RWPE1 (cell line): Measurements from ENCODE around the gene AUNIP.

ENCODE experiments used
- CTCF ChIA-PET: fragments of 350-600 bp; sonication (Branson Sonifier 250); formaldehyde crosslinking; extraction: SDS; loops from one replicate; lab custom pipeline; 2021; lab: Yijun Ruan, JAX
- POLR2A ChIA-PET: fragments of 400-600 bp; formaldehyde crosslinking; extraction: SDS; loops from one replicate; lab custom pipeline; 2020; ENCODE audit warnings: antibody characterized with exemption; ENCODE audit not compliant: low non-redundant PET; lab: Yijun Ruan, JAX
- DNase-seq: peaks from one replicate; pipeline ENCODE4 v3.0.0; 2012; ENCODE audit warnings: low spot score
- H3K27ac ChIP-seq: fragments of 450-650 bp; 2 replicates; pipeline ENCODE4 v1.5.1; 2017
- TF ChIP-seq, protein P1 (sequence below): fragments of 450-650 bp; conservative IDR thresholded peaks from 2 replicates; pipeline ENCODE4 v1.5.1; 2017; ENCODE audit warnings: low read depth, mild to moderate bottlenecking

Gene AUNIP, protein sequence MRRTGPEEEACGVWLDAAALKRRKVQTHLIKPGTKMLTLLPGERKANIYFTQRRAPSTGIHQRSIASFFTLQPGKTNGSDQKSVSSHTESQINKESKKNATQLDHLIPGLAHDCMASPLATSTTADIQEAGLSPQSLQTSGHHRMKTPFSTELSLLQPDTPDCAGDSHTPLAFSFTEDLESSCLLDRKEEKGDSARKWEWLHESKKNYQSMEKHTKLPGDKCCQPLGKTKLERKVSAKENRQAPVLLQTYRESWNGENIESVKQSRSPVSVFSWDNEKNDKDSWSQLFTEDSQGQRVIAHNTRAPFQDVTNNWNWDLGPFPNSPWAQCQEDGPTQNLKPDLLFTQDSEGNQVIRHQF

DNA sequence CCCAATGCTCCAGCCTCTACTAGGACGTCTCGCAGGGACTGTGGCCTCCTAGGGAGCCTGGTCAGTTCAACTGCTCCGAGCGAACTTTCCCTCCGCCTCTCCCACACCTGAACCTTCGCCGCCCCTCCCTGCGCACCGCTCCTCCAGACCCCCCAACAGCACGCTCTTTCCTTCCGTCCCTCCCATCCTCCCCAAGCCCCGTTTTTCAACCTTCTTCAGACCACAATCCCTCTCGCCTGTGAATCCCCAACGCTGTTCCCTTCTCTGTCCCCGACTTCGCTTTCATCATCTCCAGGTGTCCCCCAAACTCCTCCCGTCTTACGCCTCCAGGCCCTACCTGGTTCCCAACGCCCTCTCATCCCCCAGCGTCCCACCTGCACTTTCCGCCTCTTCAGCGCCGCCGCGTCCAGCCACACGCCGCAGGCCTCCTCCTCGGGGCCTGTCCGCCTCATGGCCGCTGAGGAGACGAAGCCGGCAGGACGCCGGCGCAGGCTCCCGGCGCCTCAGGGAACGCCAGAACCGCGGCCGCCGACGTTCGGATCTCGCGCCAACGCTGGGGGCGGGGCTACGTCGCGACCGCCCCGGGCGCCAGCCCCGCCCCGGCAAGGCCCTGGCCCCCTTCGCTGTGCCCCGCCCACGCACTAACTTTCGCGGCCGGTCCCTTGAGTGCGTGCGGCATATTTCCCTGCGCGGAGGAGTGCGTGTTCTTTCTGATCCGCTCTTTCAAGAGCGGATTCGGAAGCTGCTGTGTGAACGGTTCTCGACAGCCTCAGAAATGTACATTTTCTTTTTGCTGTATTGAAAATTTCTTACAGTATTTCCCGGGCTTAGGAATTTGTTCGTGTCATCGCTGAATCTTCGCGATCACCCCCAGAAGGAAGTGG is at the start of gene AUNIP:
TSS of gene AUNIP (minus strand) at position 552 of the 884 bp plus-strand sequence. CDS start at position 452, 100 bp downstream.
- peak; percentile 91 for DNase-seq
- CTCF ChIA-PET = no interaction called here
- H3K27ac ChIP-seq = peak within 1 kb of the TSS; percentile 82
- POLR2A ChIA-PET = interaction anchor here (0.7 kb wide), 1 partner anchor 15 kb away, joined by 3 read pairs; no protein-coding TSS in a partner anchor
- TF ChIP-seq, protein P1, sequence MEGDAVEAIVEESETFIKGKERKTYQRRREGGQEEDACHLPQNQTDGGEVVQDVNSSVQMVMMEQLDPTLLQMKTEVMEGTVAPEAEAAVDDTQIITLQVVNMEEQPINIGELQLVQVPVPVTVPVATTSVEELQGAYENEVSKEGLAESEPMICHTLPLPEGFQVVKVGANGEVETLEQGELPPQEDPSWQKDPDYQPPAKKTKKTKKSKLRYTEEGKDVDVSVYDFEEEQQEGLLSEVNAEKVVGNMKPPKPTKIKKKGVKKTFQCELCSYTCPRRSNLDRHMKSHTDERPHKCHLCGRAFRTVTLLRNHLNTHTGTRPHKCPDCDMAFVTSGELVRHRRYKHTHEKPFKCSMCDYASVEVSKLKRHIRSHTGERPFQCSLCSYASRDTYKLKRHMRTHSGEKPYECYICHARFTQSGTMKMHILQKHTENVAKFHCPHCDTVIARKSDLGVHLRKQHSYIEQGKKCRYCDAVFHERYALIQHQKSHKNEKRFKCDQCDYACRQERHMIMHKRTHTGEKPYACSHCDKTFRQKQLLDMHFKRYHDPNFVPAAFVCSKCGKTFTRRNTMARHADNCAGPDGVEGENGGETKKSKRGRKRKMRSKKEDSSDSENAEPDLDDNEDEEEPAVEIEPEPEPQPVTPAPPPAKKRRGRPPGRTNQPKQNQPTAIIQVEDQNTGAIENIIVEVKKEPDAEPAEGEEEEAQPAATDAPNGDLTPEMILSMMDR = no peak

GRCh38 chr1:25909040-25909439 is 49.8 kb upstream of the AUNIP start:
- POLR2A ChIA-PET = no interaction called here
- H3K27ac ChIP-seq = no peak overlapping the region
- CTCF ChIA-PET = interaction anchor here (0.6 to 0.7 kb wide), 2 partner anchors 336 to 1282 kb away, joined by 3 to 5 read pairs; no protein-coding TSS in a partner anchor
- DNase-seq = no peak
- TF ChIP-seq, protein P1 = no peak

DNA sequence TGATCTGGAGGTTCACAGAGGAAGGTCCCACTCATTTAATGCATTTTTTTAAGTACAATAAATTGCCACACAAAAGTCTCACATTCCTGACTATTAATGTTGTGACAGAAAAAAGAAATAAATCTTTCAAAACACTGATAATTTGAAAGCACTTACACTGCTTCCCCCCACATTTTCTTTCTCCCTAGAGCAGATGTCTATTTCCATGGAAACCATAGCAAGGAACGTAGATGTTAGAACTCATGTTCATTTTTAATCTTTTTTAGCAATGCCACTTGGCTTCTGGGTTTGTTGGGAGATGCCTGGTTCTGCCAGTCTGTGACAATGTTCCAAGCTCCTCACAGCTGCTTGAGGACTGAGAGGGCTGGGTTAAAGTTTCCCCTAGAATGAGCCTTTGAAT is 48.9 kb upstream of the AUNIP start:
- no peak for DNase-seq
- no peak overlapping the region for H3K27ac ChIP-seq
- ChIA-PET POLR2A (no interaction called here), CTCF (no interaction called here)
- TF ChIP-seq, protein P1 = no peak

DNA sequence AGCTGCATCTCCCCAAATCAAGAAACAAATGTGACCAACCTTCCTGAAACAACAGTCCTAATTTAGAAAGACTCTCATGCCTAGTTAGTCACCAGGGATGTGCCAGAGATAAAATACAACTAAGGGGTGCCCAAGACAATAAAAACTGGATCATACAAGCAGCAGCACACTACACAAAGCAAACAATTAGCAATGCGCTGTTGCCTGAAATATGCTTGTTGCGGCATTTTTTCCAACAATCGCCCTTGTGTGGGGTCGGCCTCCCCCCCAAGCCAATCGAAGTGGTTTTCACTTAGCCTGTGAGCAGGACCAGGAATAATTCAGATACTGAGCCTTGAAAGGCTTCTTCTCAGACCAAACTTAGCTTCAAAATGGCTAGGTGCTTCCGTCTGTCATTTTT is 48.3 kb upstream of the AUNIP start:
- CTCF ChIA-PET = interaction anchor here (0.5 kb wide), 1 partner anchor 952 kb away, joined by 3 read pairs; no protein-coding TSS in a partner anchor
- TF ChIP-seq, protein P1 = no peak
- POLR2A ChIA-PET = interaction anchor here (0.6 kb wide), 1 partner anchor 16 kb away, joined by 3 read pairs; no protein-coding TSS in a partner anchor
- DNase-seq = no peak
- no peak overlapping the region for H3K27ac ChIP-seq

- TF ChIP-seq, protein P1 = no peak
- ChIA-PET CTCF (no interaction called here), POLR2A (interaction anchor here (0.8 kb wide), 1 partner anchor 31 kb away, joined by 3 read pairs; the partner anchor contains the start of gene PAQR7)
- no peak for DNase-seq
- H3K27ac ChIP-seq = peak overlapping the region; percentile 91
Observed at GRCh38 chr1:25906644-25907300, 47.5 kb upstream of the AUNIP start.
